Measurements from ENCODE around the gene PDLIM3. TPM values are rescaled to one million over a fixed set of nuclear protein-coding genes. Genes with fewer than 3 reads are reported as not detected.
"Not testable (repeated sequence)": the region's sequence is repeated elsewhere in the genome, so short reads cannot be mapped to it uniquely, and the experiment has no call there.

The PDLIM3 gene
- total RNA-seq, 3 donors from 2014 or later (not counting 1 experiment from before 2014, with no cell fraction given): not detected

GRCh38 chr4:185559915-185560281 lies 24.6 kb upstream of the PDLIM3 start:
- TF ChIP-seq, protein P1, sequence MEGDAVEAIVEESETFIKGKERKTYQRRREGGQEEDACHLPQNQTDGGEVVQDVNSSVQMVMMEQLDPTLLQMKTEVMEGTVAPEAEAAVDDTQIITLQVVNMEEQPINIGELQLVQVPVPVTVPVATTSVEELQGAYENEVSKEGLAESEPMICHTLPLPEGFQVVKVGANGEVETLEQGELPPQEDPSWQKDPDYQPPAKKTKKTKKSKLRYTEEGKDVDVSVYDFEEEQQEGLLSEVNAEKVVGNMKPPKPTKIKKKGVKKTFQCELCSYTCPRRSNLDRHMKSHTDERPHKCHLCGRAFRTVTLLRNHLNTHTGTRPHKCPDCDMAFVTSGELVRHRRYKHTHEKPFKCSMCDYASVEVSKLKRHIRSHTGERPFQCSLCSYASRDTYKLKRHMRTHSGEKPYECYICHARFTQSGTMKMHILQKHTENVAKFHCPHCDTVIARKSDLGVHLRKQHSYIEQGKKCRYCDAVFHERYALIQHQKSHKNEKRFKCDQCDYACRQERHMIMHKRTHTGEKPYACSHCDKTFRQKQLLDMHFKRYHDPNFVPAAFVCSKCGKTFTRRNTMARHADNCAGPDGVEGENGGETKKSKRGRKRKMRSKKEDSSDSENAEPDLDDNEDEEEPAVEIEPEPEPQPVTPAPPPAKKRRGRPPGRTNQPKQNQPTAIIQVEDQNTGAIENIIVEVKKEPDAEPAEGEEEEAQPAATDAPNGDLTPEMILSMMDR (IDR thresholded peaks at IDR 0.05): no peak
- no peaks in the 10 kb centered on the region for H3K9me3 Mint-ChIP-seq
- intact Hi-C loops (cut with micrococcal nuclease): no loop called here
- Histone ChIP-seq H3K4me3 (ENCODE audit: low read length) (no peak overlapping the region), H3K4me1 (ENCODE audit: control insufficient read depth, insufficient read depth, low read length) (no peaks in the 10 kb centered on the region), H3K27me3 (ENCODE audit: control insufficient read depth, insufficient read depth, low read length) (no peaks in the 10 kb centered on the region), H3K36me3 (ENCODE audit: control insufficient read depth, insufficient read depth, low read length) (no peaks in the 10 kb centered on the region), H3K9me3 (ENCODE audit: control insufficient read depth, insufficient read depth, low read length) (no peaks in the 10 kb centered on the region), H3K27ac (ENCODE audit: low read length) (no peak overlapping the region)
- 70% methylated on average over 4 of the region's 4 CpGs for WGBS (ENCODE audit: insufficient coverage)
- H3K36me3 Mint-ChIP-seq: no peaks in the 10 kb centered on the region
- no peak for DNase-seq
- no peaks in the 10 kb centered on the region for H3K4me1 Mint-ChIP-seq
- peaks cover 2 to 12% of the 10 kb centered on the region in 2 donors for H3K27me3 Mint-ChIP-seq (ENCODE audit: low read depth in 2 of 2)
- no peak for ATAC-seq
- H3K4me3 Mint-ChIP-seq: no peak overlapping the region
- no peak overlapping the region for H3K27ac Mint-ChIP-seq

DNA sequence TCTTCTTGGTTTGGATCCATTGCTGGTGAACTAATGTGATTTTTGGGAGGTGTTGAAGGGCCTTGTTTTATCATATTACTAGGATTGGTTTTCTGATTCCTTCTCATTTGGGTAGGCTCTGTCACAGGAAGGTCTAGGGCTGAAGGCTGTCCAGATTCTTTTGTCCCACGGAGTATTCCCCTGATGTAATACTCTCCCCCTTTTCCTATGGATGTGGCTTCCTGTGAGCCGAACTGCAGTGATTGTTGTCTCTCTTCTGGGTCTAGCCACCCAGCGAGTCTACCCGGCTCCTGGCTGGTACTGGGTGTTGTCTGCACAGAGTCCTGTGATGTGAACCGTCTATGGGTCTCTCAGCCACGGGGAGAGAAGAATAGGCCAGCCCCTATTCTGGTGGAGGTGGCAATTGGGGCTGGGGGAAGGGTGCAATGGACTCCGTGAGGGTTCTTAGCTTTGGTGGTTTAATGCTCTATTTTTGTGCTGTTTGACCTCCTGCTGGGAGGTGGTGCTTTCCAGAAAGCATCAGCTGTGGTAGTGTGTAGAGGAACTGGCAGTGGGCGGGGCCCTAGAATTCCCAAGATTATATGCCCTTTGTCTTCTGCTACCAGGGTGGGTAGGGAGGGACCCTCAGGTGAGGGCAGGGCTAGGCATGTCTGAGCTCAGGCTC lies 24.1 kb upstream of the PDLIM3 start:
- intact Hi-C loops (cut with micrococcal nuclease); H3K4me1 Mint-ChIP-seq: not testable (repeated sequence)

GRCh38 chr4:185554365-185555126 lies 19.2 kb upstream of the PDLIM3 start:
- Histone ChIP-seq H3K27ac (ENCODE audit: low read length) (no peak overlapping the region), H3K4me1 (ENCODE audit: control insufficient read depth, insufficient read depth, low read length) (no peaks in the 10 kb centered on the region), H3K4me3 (ENCODE audit: low read length) (no peak overlapping the region), H3K9me3 (ENCODE audit: control insufficient read depth, insufficient read depth, low read length) (no peaks in the 10 kb centered on the region), H3K27me3 (ENCODE audit: control insufficient read depth, insufficient read depth, low read length) (no peaks in the 10 kb centered on the region), H3K36me3 (ENCODE audit: control insufficient read depth, insufficient read depth, low read length) (no peaks in the 10 kb centered on the region)
- TF ChIP-seq, protein P1 (IDR thresholded peaks at IDR 0.05): no peak
- Mint-ChIP-seq H3K9me3 (no peaks in the 10 kb centered on the region), H3K36me3 (no peaks in the 10 kb centered on the region), H3K4me1 (no peaks in the 10 kb centered on the region), H3K27ac (no peak overlapping the region), H3K4me3 (no peak overlapping the region), H3K27me3 (ENCODE audit: low read depth in 2 of 2) (peaks cover 2 to 27% of the 10 kb centered on the region in 2 donors)
- intact Hi-C loops (cut with micrococcal nuclease): no loop called here
- 90% methylated on average over 2 of the region's 4 CpGs for WGBS (ENCODE audit: insufficient coverage)
- ATAC-seq (no peak), DNase-seq (no peak)

More for the DNA sequence above, 24.1 kb upstream of the PDLIM3 start:
- not testable (repeated sequence) for ATAC-seq; H3K9me3 Mint-ChIP-seq; H3K4me3 Mint-ChIP-seq; H3K27ac ChIP-seq (ENCODE audit: low read length); H3K36me3 Mint-ChIP-seq; H3K4me1 ChIP-seq (ENCODE audit: control insufficient read depth, insufficient read depth, low read length); H3K9me3 ChIP-seq (ENCODE audit: control insufficient read depth, insufficient read depth, low read length); H3K27ac Mint-ChIP-seq; DNase-seq; H3K27me3 ChIP-seq (ENCODE audit: control insufficient read depth, insufficient read depth, low read length); H3K36me3 ChIP-seq (ENCODE audit: control insufficient read depth, insufficient read depth, low read length); H3K4me3 ChIP-seq (ENCODE audit: low read length)
- 82% methylated on average over 8 of the region's 8 CpGs for WGBS (ENCODE audit: insufficient coverage)
- peaks cover 2 to 12% of the 10 kb centered on the region in 2 donors for H3K27me3 Mint-ChIP-seq (ENCODE audit: low read depth in 2 of 2)

GRCh38 chr4:185552254-185552653 lies 16.9 kb upstream of the PDLIM3 start:
- H3K27me3 Mint-ChIP-seq (ENCODE audit: low read depth in 2 of 2): peaks cover 2 to 24% of the 10 kb centered on the region in 2 donors
- H3K4me3 Mint-ChIP-seq: no peak overlapping the region
- no peaks in the 10 kb centered on the region for H3K9me3 Mint-ChIP-seq
- H3K27ac ChIP-seq (ENCODE audit: low read length): no peak overlapping the region
- H3K4me1 ChIP-seq (ENCODE audit: control insufficient read depth, insufficient read depth, low read length): no peaks in the 10 kb centered on the region
- no peaks in the 10 kb centered on the region for H3K4me1 Mint-ChIP-seq
- 85% methylated on average over 2 of the region's 2 CpGs for WGBS (ENCODE audit: insufficient coverage)
- intact Hi-C loops (cut with micrococcal nuclease): no loop called here
- no peaks in the 10 kb centered on the region for H3K27me3 ChIP-seq (ENCODE audit: control insufficient read depth, insufficient read depth, low read length)
- ATAC-seq: no peak
- H3K27ac Mint-ChIP-seq: no peak overlapping the region
- DNase-seq: no peak
- H3K4me3 ChIP-seq (ENCODE audit: low read length): no peak overlapping the region
- no peaks in the 10 kb centered on the region for H3K9me3 ChIP-seq (ENCODE audit: control insufficient read depth, insufficient read depth, low read length)
- no peaks in the 10 kb centered on the region for H3K36me3 Mint-ChIP-seq
- TF ChIP-seq, protein P1 (IDR thresholded peaks at IDR 0.05): no peak
- H3K36me3 ChIP-seq (ENCODE audit: control insufficient read depth, insufficient read depth, low read length): no peaks in the 10 kb centered on the region
